H9 (cell line): Measurements from ENCODE around the gene ADAMTSL5. TPM values are rescaled to one million over a fixed set of nuclear protein-coding genes. Genes with fewer than 3 reads are reported as not detected.

Source experiments
- DNase-seq: peaks from one replicate; pipeline ENCODE4 v3.0.0-alpha.2; 2017
- H2AFZ ChIP-seq: one replicate; pipeline ENCODE4 v1.6.1; 2013; ENCODE audit warnings: mild to moderate bottlenecking, low read length, control low read depth, moderate library complexity
- H2AK5ac ChIP-seq: 2 replicates; pipeline ENCODE4 v1.6.1; 2013; ENCODE audit warnings: low read length, control low read depth, mixed read lengths; ENCODE audit not compliant: insufficient read length
- H2BK120ac ChIP-seq: one replicate; pipeline ENCODE4 v1.6.1; 2013; ENCODE audit warnings: low read depth, mild to moderate bottlenecking, low read length, control low read depth, inconsistent platforms; ENCODE audit not compliant: poor library complexity, severe bottlenecking
- H2BK12ac ChIP-seq: 2 replicates; pipeline ENCODE4 v1.6.1; 2013; ENCODE audit warnings: low read length, control low read depth, mixed read lengths, low read depth; ENCODE audit not compliant: insufficient read length
- H2BK15ac ChIP-seq: 2 replicates; pipeline ENCODE4 v1.6.1; 2013; ENCODE audit warnings: low read depth, low read length, control low read depth
- H2BK20ac ChIP-seq: one replicate; pipeline ENCODE4 v1.6.1; 2013; ENCODE audit warnings: low read depth, mild to moderate bottlenecking, low read length, control low read depth, inconsistent platforms; ENCODE audit not compliant: poor library complexity, severe bottlenecking
- H2BK5ac ChIP-seq: 2 replicates; pipeline ENCODE4 v1.6.1; 2013; ENCODE audit warnings: low read length, control low read depth, mixed read lengths; ENCODE audit not compliant: insufficient read length
- H3K14ac ChIP-seq: 2 replicates; pipeline ENCODE4 v1.6.1; 2013; ENCODE audit warnings: low read length, control low read depth; ENCODE audit not compliant: insufficient read depth
- H3K18ac ChIP-seq: 2 replicates; pipeline ENCODE4 v1.6.1; 2013; ENCODE audit warnings: low read depth, mild to moderate bottlenecking, mixed read lengths, low read length, control low read depth; ENCODE audit not compliant: insufficient read length
- H3K23ac ChIP-seq: 2 replicates; pipeline ENCODE4 v1.6.1; 2013; ENCODE audit warnings: low read length, control low read depth, mixed read lengths, low read depth; ENCODE audit not compliant: insufficient read length
- H3K23me2 ChIP-seq: 2 replicates; pipeline ENCODE4 v1.6.1; 2013; ENCODE audit warnings: low read depth, mild to moderate bottlenecking, mixed read lengths, low read length, control low read depth; ENCODE audit not compliant: insufficient read length, poor library complexity, severe bottlenecking
- H3K27ac ChIP-seq: 2 replicates; pipeline ENCODE4 v1.5.1; 2013; ENCODE audit warnings: low read length, control low read depth, mixed read lengths, low read depth; ENCODE audit not compliant: insufficient read length
- H3K27me3 ChIP-seq: 2 replicates; pipeline ENCODE4 v1.6.1; 2013; ENCODE audit warnings: low read length, control low read depth, inconsistent platforms; ENCODE audit not compliant: insufficient read depth
- H3K4ac ChIP-seq: 2 replicates; pipeline ENCODE4 v1.6.1; 2013; ENCODE audit warnings: low read depth, mild to moderate bottlenecking, control low read depth, inconsistent platforms, low read length, moderate library complexity
- H3K4me1 ChIP-seq: 2 replicates; pipeline ENCODE4 v1.6.1; 2013; ENCODE audit warnings: low read length, control low read depth, inconsistent platforms; ENCODE audit not compliant: insufficient read depth
- H3K4me2 ChIP-seq: 2 replicates; pipeline ENCODE4 v1.6.1; 2013; ENCODE audit warnings: low read length, control low read depth, mixed read lengths; ENCODE audit not compliant: insufficient read length, insufficient read depth
- H3K56ac ChIP-seq: 2 replicates; pipeline ENCODE4 v1.6.1; 2013; ENCODE audit warnings: low read depth, mild to moderate bottlenecking, mixed read lengths, low read length, control low read depth; ENCODE audit not compliant: insufficient read length
- H3K79me1 ChIP-seq: 2 replicates; pipeline ENCODE4 v1.6.1; 2013; ENCODE audit warnings: low read depth, mild to moderate bottlenecking, moderate library complexity, low read length, control low read depth, inconsistent platforms; ENCODE audit not compliant: insufficient read depth, poor library complexity, severe bottlenecking
- H3K79me2 ChIP-seq: 2 replicates; pipeline ENCODE4 v1.6.1; 2013; ENCODE audit warnings: low read length, control low read depth, inconsistent platforms; ENCODE audit not compliant: insufficient read depth
- H3K9ac ChIP-seq: 2 replicates; pipeline ENCODE4 v1.6.1; 2013; ENCODE audit warnings: low read length, control low read depth, mixed read lengths; ENCODE audit not compliant: insufficient read length; ENCODE audit errors: extremely low read depth
- H3K9me3 ChIP-seq: one replicate; pipeline ENCODE4 v1.6.1; 2013; ENCODE audit warnings: low read depth, low read length, inconsistent platforms; ENCODE audit not compliant: control insufficient read depth
- H3T11ph ChIP-seq: one replicate; pipeline ENCODE4 v1.6.1; 2013; ENCODE audit warnings: mild to moderate bottlenecking, low read length, control low read depth, inconsistent platforms
- H4K20me1 ChIP-seq: one replicate; pipeline ENCODE4 v1.6.1; 2013; ENCODE audit not compliant: control insufficient read depth, insufficient read length, insufficient read depth
- H4K5ac ChIP-seq: 2 replicates; pipeline ENCODE4 v1.6.1; 2013; ENCODE audit warnings: low read depth, mild to moderate bottlenecking, mixed read lengths, low read length, control low read depth; ENCODE audit not compliant: insufficient read length
- H4K8ac ChIP-seq: replicated peaks from 2 replicates; pipeline ENCODE4 v1.6.1; 2013; ENCODE audit warnings: low read length, control low read depth, mixed read lengths, low read depth; ENCODE audit not compliant: insufficient read length
- H4K91ac ChIP-seq: 2 replicates; pipeline ENCODE4 v1.6.1; 2013; ENCODE audit warnings: low read depth, mild to moderate bottlenecking, moderate library complexity, mixed read lengths, low read length, control low read depth; ENCODE audit not compliant: insufficient read length
- H3K27ac Mint-ChIP-seq, 3 experiments: 2 replicates in 2 of 3; 3 replicates in 1 of 3; pipeline ENCODE4 v1.8.0; 2020 to 2021; ENCODE audit warnings: mixed read lengths in 3 of 3, mild to moderate bottlenecking in 1 of 3, moderate library complexity in 1 of 3
- H3K27me3 Mint-ChIP-seq: 2 replicates; pipeline ENCODE4 v1.8.0; 2021; ENCODE audit warnings: low read depth, mild to moderate bottlenecking, moderate library complexity, mixed read lengths
- H3K36me3 Mint-ChIP-seq, 3 experiments: 2 replicates in 2 of 3; 3 replicates in 1 of 3; pipeline ENCODE4 v1.8.0; 2020 to 2021; ENCODE audit warnings: low read depth in 3 of 3, mixed read lengths in 3 of 3; ENCODE audit not compliant: insufficient read depth in 1 of 3
- H3K4me1 Mint-ChIP-seq, 2 experiments: 2 replicates each; pipeline ENCODE4 v1.8.0; 2020; ENCODE audit warnings: mixed read lengths in 2 of 2
- H3K4me3 Mint-ChIP-seq, 2 experiments: 2 replicates in 1 of 2; 3 replicates in 1 of 2; pipeline ENCODE4 v1.8.0; 2020 to 2021; ENCODE audit warnings: mild to moderate bottlenecking in 2 of 2, mixed read lengths in 2 of 2, moderate library complexity in 1 of 2
- H3K9me3 Mint-ChIP-seq, 2 experiments: 2 replicates in 1 of 2; 3 replicates in 1 of 2; pipeline ENCODE4 v1.8.0; 2020; ENCODE audit warnings: mild to moderate bottlenecking in 2 of 2, mixed read lengths in 2 of 2, moderate library complexity in 1 of 2
- WGBS: extraction: QIAGEN DNeasy Blood & Tissue Kit; methylation state at CpG from one replicate; pipeline ENCODE4 v1.1.7; 2013; ENCODE audit warnings: missing lambda C conversion rate, low lambda C conversion rate, mixed read lengths; ENCODE audit not compliant: insufficient read length; ENCODE audit errors: extremely low coverage; 5-methylcytosine and 5-hydroxymethylcytosine counted together
- total RNA-seq: library from RNA; stranded (reverse); gene quantifications from 2 replicates; pipeline ENCODE4 v1.2.1, GENCODE V29; 2021
- TF ChIP-seq, protein P1 (sequence below): fragments of 200-600 bp; sonication (generic); conservative IDR thresholded peaks from 3 replicates; pipeline ENCODE4 v1.8.0; 2021; ENCODE audit warnings: antibody characterized with exemption, mild to moderate bottlenecking

The ADAMTSL5 gene
- total RNA-seq, 1 experiment from 2014 or later: 1.5 TPM

DNA sequence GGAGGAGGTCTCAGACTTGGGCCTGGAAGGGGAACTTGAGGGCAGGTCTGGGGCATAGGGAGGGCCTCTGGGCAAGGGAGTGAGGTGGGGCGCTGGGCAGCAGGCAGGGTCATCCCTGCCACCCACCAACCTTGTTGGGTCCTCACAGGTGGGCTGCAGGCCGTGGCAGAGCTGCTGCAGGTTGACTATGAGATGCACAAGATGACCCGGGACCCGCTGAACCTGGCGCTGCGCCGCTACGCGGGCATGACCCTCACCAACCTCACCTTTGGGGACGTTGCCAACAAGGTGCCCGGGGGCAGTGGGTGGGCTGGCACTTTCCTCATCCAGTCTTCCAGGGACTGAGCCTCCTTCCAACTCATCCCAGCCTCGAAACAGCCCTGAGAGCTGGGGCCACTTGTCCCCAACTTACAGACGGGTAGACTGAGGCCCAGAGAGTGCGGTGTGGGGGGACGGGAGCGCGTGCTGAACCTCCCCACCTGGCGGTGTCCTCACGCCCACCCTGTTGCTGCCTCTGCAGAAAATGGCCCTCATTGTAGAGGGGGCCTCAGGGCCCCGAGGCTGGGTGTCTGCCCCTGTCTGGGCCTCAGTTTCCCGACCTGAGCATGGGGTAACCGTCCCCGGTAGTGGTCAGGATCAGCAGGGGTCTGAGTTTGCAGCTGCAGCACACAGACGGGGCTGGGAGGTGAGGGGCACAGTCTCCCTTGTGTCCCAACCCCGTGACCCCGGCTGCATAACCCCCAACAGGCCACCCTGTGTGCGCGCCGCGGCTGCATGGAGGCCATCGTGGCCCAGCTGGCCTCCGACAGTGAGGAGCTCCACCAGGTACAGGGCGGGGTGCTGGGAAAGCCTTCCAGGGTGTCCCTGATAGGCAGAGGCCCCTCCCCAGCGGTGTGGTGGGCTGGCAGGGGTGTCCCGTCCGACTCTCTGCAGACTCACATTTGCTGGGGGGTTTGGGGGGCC is 52.5 kb downstream of the ADAMTSL5 start:
- peaks cover 10% of the 10 kb centered on the region; the same call in 1 of the 2 replicates for H3K27me3 ChIP-seq
- no peak overlapping the region for H4K5ac ChIP-seq
- H3K23ac ChIP-seq: no peak overlapping the region
- no peaks in the 10 kb centered on the region for H3K79me1 ChIP-seq
- H4K20me1 ChIP-seq: no peaks in the 10 kb centered on the region
- no peak overlapping the region for H3K27ac ChIP-seq
- H2AFZ ChIP-seq: no peak overlapping the region
- no peak for DNase-seq
- H3K4me2 ChIP-seq: no peak overlapping the region
- no peak overlapping the region for H2BK20ac ChIP-seq
- H4K91ac ChIP-seq: no peak overlapping the region
- H3K4me1 ChIP-seq: no peaks in the 10 kb centered on the region
- Mint-ChIP-seq H3K27ac (no peak overlapping the region), H3K9me3 (no peaks in the 10 kb centered on the region), H3K27me3 (peaks cover 68% of the 10 kb centered on the region), H3K4me3 (no peak overlapping the region), H3K36me3 (peaks cover 0 to 13% (median 5%) of the 10 kb centered on the region in 3 experiments; a peak in 2 of 7 replicates), H3K4me1 (peaks cover 3 to 4% of the 10 kb centered on the region in 2 experiments)
- no peak overlapping the region; the same call in 1 of the 2 replicates for H3K14ac ChIP-seq
- no peak overlapping the region for H2BK12ac ChIP-seq
- no CpG with 5 or more reads among the region's 36 CpGs for WGBS
- no peak overlapping the region for H3K4ac ChIP-seq
- H3K79me2 ChIP-seq: no peaks in the 10 kb centered on the region
- H3T11ph ChIP-seq: no peak overlapping the region
- no peak overlapping the region for H2BK5ac ChIP-seq
- no peak overlapping the region for H3K9ac ChIP-seq
- TF ChIP-seq, protein P1, sequence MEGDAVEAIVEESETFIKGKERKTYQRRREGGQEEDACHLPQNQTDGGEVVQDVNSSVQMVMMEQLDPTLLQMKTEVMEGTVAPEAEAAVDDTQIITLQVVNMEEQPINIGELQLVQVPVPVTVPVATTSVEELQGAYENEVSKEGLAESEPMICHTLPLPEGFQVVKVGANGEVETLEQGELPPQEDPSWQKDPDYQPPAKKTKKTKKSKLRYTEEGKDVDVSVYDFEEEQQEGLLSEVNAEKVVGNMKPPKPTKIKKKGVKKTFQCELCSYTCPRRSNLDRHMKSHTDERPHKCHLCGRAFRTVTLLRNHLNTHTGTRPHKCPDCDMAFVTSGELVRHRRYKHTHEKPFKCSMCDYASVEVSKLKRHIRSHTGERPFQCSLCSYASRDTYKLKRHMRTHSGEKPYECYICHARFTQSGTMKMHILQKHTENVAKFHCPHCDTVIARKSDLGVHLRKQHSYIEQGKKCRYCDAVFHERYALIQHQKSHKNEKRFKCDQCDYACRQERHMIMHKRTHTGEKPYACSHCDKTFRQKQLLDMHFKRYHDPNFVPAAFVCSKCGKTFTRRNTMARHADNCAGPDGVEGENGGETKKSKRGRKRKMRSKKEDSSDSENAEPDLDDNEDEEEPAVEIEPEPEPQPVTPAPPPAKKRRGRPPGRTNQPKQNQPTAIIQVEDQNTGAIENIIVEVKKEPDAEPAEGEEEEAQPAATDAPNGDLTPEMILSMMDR: no peak
- no peak overlapping the region for H3K56ac ChIP-seq
- H3K23me2 ChIP-seq: no peaks in the 10 kb centered on the region
- no peak overlapping the region for H2BK120ac ChIP-seq
- no peak overlapping the region for H2BK15ac ChIP-seq
- no peak overlapping the region for H3K18ac ChIP-seq
- H3K9me3 ChIP-seq: no peaks in the 10 kb centered on the region
- no peak overlapping the region for H2AK5ac ChIP-seq
- no peak overlapping the region for H4K8ac ChIP-seq
